GM19328 (cell line): Measurements from ENCODE around the gene NR2F1.

Experiments used
- ATAC-seq: cut with Tn5 transposase; IDR thresholded peaks from one replicate; pipeline ENCODE4 v1.9.1; 2021; ENCODE audit warnings: mild to moderate bottlenecking, moderate library complexity; ENCODE audit not compliant: unreplicated experiment

NR2F1 gene

DNA sequence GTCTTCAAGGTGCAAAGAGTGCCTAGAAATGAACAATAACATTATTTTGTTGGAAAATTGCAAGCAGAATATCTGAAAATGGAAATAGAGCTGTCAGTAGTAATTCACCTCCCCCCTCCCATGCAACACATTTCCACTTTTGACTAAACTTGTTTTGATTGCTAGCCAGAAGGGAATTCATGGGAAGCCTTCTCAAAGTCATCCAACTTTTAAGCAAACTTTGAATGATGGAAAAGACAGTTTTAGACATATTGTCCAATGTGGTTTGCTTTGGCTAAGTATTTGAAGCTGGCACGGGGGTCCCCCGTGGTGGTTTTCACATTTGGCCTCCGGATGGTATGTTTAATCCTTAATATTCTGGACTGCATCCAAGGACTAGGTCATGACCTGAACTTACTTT, 7.5 kb downstream of the NR2F1 start:
- no peak for ATAC-seq

DNA sequence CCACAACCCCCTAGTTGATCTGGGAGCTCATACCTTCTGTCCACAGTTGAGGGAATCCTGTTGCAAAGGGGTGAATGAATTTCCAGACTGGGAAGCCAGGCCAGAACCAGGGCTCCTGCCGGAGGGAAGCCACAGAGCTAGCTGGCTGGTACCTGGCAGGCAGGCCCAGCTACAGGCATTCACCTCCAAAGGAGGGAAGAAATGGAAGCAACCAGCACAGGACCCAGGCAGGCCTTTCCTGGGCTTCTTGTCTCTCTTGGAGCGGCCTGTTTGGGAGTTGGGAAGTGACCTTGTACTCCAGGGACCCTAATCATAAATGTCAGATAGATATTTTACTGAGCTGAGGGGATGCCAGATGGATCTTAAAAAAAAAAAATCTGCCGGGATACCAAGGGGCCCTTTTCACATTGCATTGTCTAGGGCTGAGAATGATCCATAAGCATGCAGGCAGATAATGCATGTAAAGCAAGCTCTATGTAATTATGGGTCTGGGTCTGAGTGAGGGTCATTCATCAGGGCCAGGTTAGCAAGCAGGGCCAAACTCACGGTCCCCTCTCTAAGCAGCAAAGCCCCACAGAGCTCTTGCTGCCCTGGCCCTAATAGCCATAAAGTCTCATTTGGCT, 8.4 kb downstream of the NR2F1 start:
- no peak for ATAC-seq

DNA sequence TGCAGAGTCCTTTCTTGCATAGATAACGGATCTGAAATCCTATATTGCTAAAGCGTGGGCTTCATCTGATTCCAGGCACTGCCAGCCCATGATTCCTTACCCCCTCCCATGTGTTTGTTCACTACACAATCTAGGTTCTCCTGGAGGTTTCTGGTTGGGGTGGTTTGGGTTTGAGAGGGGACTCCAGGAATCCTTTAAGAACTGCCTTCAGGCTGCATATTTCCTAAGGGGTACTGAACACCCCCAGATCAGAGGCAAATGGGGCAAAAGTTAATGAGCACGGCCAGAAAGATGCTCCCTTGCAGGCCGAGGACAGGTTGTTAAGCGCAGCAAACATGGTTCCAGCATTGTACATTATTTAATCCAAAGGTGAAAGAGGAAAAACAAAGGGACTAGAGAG, 9.9 kb downstream of the NR2F1 start:
- ATAC-seq, result no peak

DNA sequence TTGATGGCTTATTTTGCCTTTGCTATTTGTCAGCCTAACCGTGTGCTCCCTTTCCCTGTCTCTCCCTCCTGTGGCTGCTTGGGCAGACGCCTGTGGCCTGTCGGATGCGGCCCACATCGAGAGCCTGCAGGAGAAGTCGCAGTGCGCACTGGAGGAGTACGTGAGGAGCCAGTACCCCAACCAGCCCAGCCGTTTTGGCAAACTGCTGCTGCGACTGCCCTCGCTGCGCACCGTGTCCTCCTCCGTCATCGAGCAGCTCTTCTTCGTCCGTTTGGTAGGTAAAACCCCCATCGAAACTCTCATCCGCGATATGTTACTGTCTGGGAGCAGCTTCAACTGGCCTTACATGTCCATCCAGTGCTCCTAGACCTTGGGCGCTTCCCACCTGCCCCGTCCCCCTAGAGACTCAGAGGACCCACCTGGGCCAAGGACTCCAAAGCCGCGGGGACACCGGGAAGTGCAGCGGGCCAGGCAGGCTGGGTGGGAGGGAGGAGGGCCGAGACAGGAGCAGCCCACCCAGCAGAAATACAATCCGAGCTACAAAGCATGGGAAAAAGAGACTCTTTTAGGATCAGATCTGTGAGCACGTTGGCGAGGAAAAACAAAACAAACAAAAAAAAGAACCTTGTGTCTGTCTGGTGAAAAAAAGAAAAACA, 10.6 kb downstream of the NR2F1 start:
- ATAC-seq, result no peak

DNA sequence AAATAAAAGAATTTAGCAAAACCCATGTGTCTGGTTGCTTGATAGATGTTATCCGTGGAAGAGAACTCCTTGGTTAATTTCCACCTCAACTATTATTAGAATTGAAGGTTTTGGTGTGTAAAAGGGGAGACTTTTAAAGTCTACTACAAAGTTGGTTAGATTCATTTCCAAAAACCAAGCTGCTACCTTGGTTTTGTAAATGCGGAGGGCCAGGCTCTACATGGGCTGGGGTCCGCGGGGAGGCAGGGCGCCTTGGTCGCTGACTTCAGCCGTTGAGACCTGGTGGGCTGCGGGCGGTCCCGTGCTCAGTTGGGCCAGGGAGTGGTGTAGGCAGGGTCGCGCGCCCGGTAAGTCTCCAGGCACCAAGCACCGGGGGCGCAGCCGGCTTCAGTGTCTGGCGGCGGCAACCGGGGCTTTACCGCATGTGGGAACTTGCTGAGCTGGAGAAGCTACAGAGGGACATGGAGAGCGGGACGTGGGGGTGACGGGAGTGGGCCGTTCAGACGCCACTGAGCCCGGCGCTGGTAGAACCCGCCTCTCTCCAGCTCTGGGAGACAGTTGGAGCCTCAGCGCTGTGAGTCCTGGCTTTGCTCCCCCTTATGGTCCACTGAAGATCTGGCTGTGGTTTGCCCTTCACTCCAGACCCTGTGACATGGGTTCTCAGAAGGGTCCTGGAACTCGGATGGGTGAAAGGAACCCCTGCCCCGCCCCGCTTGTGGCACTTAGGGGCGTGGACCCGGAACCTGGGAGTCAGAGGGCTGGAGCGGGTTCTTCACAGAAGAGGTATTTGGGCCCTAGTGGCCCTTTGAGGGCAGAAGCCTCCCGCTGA, 11.8 kb downstream of the NR2F1 start:
- no peak for ATAC-seq

DNA sequence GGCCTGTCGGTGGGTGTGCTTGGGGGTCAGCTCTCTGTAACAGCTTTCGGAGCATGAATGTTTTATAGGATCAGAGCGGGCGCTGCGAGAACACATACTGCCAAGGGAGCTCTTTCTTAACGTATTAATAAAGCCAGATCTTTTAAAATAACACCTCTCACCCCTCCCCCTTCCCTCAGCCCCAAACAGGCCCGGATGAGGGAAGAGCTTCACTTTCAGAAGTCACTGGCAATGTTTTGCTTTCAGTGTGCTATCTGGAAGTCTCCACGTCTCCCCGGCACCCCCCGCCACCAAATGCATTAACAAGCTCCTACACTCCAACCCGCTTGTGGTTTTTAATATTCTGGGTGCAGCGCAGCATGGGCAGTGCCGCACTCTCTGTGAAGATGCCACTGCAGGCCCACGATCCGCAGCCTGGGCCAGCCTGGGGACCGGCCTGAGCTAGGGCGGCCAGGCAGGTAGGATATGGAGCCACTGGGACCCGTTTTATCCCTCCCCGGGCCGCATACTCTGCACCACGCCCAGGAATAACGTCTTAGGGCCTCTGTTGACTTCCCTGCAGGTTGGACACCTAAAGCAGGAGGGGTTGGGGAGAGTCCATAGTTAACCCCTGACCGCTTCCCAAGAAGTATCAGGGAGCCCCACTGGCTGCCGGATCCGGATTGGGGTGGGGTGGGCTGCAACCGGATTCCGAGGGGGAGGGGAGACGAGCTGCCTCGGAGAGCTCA, 12.6 kb downstream of the NR2F1 start:
- no peak for ATAC-seq

DNA sequence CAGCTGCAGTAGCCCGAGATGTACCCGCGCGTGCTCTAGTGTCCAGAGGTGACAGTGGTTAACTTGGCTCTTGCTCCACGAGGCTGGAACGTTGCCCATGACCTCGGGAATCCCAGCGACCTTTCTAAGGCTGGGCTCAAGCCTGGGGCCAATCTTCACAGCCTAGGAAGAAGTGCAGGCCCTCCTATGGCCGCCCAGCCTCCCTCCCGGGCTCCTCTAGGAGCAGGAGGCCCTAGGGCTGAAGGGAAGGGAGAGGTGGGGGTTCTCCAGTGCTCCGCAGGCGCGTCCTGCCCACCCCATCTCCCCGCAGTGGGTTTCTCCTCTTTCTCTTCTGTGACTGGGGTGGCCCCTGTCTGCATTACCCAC, 13.3 kb downstream of the NR2F1 start:
- ATAC-seq, result no peak

DNA sequence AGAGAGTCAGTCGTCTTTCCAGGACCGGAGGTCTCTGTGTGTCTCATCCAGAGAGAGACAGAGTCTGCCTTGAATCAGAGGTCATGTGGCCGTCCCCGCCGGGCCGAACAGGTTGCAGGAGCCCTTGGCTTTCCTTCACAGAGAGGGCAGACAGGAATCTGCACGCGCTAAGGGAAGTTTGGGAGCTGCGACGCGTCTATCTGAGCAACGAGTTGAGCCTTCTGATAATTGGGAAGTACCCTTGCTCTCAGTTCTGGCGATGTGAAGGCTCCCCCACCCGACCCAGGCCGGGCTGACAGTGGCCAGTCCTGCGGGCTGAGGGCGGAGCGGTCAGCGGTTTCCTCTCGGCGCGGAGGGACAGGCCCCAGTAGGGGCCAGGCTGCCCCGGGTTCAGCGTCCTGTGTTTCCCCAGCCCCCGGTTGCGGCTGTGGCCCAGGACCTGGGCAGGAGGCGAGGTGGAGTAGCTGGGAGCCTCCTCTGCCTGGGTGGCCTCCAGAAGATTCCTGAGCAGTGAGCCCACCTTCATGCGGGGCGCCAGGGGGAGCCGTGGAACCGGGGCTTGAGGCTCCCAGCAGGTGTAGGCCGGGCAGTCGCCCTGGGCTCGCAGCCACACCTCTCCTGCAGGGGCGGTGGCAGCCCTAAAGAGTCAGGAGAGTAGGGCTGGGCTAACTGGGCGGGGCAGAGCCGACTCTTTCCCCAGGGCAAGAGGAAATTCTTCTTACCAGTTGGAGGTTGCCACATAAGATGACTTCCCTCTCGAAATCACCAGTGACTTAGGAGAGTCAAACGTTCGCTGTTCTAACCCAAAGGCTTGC, 13.9 kb downstream of the NR2F1 start:
- no peak for ATAC-seq

DNA sequence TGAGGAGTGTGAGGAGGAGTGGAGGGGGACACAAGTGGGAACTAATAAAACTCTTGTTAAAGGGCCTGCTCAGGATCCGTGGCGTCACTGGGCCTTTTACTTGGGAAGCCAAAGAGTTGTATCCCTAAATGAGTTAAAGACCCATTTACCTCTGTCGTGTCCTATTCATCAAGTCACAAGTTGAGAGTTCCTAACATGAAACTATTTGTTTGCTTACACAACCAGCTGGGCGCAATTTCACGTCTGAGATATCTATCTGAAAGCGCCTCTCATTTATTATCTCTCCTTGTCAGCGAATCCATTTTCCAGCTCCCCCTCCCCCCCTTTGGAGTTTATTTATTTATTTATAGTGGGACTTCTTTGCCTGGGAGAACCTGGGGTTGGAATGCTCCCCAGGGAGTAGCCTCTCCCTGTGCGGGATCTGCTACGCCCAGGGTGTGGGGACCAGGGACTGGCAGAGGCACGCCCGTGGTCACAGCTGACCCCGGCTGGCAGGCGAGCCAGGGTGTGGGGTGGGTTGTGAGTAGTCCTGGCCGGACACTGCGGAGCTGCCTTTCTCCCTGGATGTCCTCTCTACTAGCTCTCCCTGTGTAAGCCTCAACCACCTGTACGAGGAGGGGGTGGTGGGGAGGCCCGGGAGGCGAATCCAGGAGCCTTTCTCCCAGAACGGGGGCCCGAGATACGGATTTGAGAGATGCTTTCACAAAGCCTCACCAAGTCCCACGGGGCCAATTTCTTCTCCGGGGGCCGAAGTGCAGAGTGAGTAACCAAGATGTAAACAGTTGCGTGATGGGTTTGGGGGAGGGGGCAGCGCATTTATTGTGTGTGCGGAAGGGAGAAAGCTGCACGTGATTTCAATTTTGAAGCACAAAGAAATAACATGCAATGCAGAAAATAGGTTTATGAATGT, 15.3 kb downstream of the NR2F1 start:
- no peak for ATAC-seq

DNA sequence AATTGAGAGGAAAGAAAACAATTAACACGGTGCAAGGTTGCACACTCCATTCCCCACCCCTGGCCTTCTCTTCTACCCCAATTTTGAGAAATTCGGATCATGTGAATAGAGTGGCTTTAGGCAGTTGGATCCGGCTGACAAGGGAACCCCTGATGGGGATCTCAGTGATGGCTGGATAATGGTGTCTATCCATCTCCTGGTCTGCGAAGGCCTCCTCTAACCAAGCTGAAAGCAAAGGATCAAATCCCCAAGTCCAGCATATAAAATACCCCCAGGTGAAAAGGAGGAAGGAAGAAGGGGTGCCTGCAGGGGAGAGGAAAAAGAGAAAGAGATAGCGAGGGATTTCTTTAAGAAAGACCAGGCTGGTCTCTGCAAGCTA, 16.0 kb downstream of the NR2F1 start:
- no peak for ATAC-seq

DNA sequence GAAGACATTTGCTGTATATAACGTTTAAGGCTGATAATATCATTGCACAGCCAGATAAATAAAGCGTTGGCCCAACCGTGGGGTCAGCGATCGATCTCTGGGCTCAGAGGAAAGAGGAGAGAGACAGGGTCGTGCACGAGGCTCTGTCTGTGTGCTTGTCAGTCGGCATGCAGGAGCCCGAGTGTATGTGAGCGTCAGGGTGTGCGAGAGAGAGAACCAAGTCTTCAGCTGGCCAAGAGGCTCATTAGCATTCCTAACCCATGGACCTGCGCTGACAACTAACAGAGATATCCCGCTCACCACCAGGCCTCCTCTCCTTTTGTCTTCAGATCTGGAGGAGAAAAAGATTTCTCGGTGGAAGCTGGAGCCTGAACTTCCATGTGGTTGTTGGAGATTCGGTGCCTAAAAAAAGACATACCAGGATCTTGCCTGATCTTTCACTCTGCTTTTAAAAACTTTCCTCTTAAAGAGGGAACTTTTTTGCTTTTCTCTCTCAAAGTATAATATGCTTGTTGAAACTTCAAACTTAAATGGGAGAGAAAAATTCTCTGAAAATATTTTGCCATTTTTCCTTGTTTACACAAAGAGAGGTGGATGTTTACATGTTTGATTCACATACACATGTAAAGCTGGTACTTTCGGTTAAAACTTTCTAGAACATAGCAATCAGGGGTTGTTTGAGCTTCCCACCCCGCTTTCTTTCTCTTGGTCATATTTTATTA, 16.5 kb downstream of the NR2F1 start:
- no peak for ATAC-seq

DNA sequence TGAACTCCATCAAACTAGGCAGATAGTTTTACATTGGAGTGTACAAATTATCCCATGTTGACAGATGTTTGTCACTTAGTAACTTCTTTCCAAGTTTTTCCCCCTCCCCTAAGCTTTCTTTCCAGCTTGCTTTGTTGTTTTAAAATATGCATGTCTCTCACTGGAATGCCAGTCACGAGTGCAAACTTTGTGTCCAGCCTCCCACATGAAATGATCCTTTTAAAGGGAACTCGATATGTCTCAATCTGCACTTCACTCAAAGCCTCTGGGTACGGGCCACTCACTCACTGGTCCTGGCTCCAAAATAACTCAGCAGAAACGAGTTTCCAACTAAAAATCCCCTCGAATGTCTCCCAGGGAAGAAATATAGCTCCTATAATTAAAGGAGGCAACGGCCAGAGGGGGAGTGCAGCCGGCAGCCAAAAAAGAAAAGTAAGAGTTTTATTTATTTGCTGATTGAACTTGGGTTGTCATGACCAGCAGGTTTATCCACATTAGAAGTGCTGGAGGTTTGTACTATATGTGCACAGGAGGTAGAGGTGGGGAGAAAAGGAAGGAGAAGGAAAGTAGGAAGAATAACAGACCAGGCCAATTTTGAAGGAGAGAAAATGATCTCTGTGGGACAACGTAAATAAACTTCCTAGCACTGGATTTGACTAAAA, 17.5 kb downstream of the NR2F1 start:
- ATAC-seq, result no peak

DNA sequence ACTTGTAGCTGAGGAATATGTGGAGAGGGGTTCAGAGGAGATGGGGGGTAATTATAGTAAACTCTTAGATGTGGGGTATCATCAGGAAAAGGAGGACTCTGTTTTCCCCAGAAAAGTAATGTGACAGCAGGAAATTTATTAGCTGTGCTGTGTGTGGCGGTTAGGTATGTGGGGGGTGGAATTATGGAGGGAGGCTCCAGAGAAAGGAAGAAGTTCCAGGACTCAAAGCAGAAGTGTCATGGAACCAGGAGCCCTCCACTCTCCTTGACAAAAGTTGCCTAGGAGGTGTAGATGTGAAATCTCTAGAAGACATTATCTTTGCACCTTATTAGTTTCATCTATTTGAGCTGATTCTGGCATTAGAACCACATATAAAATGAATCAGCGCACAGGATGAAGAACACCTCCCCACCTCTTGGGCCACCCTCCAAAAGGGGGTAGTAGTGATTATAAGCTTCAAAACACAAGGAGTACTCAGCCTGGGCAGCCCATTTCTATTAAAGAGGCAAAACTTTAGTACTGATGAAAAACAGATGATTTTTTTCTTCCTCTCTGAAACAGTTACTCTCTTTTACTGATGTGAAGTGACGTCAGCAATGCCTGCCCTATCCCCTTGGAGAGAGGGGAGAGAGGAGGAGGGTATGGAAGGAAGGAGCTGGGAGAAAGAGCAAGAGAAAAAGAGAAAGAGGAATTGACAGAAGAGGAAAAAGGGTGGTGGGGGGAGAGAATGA, 18.2 kb downstream of the NR2F1 start:
- ATAC-seq, result no peak

DNA sequence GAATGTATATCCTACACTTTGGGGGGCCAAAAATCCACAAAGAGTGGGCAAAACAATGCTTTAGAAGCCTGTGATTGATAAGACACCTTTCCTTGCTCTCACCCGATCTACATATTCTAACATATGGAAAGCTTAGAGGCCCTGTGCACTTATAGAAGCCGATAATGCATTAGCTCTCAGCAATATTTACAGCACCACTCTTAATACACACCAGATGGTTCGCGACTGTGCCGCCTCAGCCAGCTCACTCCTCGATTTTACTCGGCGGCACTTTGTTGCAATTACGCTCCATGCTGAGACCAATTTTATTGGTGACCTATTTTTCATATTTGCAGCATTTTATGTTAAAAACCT, 18.8 kb downstream of the NR2F1 start:
- no peak for ATAC-seq

DNA sequence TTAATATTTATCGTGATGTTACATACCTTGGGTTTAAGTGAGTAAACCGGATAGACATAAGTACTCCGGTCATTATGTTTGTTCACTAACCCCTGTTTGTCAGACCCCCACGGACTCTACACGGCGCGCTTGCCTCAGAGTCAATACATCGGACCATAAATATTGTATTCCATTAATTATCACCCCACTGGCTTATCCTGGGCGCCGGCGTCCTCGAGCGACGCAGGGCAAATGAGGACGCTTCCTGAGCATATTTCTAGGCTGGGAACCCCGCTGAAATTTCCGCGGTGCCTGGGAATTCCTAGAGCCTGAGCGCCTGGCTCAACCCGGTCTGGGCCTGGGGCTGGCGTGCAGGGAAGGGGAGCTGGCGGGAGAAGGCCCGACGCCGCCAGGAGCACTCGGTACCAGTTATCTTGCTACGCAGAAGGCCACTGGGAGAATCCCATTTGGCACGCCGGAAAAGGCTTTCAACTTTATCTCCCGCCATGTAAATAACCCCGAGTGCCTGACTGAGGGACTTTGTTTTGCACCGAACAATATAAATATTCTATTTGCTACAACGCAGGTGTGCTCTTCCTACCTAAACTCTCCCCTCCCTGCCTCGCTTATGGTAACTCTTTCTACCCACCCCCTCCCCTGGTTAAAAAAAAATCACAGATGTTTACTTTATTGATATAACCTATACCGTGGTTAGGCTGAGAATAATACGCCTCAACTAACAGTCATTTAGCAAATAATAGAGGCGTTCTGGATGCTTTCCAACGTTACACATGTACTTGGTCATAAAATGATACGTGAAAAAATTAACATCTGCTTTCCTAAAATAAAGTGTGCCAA, 19.4 kb downstream of the NR2F1 start:
- no peak for ATAC-seq

DNA sequence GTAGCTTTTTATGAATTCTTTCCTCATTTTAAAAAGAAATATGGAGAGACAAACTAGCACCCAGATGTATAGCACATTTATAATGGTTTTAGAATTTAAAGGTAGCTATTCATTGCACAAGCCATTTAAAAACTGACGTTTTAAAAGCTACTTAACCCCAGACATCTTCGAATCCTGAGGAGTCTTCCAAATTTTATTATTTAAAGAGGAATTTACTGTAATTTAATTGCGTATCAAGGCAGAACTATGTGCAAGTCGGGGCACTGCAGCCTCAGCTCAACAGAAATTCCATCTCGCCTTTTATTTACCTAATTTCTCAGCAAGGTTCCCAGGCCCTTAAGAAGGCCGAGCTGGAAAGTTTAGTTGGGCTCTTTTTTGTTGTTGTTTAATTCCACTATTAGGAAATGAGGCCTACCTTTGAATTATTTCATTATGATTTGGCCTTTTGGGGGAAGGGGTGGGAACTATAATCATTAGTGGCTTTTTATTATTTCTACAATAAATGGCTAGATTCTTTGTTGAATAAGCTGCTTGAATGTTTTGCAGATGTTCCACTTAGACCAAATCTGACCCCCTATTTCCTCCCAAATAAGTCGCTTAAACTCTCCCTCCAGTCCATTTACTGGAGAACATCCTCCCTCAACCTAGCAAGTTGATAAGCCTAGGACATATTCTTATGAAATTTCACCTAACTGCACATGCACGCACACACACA, 20.2 kb downstream of the NR2F1 start:
- no peak for ATAC-seq
